GM19193 (cell line): ENCODE data around the gene EXOSC5.

Experiments used
- POLR2A ChIP-seq: IDR thresholded peaks from 4 replicates; pipeline ENCODE4 v1.6.1; 2011; ENCODE audit not compliant: insufficient read depth, insufficient read length; ENCODE audit errors: extremely low read depth

The EXOSC5 gene

DNA sequence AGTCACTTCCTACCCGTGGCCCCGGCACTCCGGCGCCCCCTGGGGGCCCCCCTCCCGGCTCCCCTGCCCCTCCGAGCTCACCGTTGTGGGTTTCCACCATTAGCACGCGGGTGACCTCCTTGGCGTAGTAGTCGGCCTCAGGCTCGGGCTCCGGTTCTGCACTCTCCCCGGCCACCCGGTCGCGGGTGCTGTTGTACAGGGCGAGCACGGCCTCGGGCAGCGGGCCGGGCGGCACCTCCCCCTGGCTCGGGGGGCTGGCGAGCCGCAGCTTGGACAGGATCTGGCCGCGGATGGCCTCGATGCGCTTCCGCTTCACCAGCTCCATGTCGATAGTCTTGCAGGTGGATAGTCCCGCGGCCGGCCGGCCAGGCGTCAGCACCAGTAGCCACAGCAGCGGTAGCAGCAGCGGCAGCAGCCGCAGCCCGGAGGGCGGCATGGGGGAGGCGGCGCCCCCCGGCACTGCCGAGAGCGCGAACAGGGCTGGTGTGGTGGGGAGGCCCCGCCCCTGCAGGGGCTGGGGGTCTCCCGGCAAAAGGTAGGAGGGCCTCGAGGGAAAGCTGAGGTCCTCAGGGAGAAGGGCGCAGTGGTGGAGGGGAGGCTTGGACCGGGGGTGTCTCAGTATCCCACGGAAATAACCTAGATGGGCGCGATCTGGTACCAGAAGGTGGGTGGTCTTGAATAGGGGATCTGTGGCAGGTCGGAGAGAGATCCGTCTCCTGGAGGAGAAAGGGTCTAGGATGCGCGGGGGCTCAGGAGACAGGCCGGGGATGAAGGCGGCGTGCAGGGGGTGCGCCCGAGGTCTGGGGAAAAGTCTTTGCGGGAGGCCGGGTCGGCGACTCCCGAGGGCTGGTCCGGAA lies 44.3 kb downstream of the EXOSC5 start:
- TF ChIP-seq POLR2A: peak; percentile 32

DNA sequence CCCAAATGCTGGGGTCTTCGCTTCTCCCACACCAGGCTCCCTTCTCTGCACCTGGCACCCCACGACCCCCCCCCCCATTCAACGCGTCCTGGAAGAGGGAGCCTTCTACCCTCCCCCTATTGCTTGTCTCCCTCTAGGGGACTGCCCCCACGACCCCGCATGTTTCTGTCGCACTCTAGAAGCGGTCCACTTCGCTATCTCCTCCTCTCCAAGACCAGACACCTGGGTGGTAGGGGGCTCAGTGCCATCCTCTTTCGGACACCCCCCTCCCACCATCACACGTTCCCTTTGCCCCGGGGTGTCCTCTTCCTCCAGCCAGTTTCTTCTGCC lies 44.9 kb downstream of the EXOSC5 start:
- TF ChIP-seq POLR2A: no peak

DNA sequence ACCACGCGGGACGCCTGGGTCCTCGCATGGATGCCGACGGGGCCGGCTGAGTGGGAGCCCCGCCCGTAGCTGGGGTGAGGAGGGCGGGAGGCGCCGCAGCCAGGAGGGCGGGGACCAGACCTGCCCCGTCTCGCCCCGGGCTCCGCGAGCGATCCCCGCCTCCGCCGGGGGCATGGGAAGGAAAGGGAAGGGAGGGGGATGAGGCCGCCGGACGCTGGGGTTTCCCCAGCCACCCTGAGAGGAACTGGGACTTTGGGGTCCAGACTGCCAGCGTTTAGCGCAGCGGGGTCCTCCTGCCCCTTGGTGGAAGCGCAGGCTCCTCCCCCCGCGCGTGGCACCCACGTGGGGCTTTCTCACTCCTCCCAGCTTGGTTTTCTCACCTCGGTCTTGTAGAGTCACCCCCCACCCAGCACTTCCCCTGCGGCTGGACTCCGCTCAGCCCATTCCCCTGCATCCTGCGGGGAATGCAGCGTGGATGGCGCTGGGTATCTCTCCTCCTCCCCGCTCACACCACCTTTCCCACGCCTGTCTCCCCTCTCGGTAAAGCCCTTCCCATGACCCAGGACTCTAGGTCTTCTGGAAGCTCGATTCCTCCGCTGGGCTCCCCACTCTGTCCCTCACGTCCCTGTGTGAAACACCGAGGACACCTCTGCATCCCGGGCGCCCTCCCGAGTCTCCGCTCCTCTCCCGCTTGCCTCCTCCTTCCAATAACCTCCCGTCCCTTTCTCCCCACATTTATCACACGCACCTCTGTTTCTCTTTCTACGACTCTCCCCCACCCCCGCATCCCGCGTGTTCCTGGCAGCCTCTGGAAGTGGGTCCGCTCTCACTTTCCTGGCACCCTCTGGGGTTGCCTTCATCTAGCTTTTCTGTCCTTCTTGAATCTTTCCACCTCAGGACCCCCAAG lies 45.6 kb downstream of the EXOSC5 start:
- TF ChIP-seq POLR2A: peak; percentile 70

DNA sequence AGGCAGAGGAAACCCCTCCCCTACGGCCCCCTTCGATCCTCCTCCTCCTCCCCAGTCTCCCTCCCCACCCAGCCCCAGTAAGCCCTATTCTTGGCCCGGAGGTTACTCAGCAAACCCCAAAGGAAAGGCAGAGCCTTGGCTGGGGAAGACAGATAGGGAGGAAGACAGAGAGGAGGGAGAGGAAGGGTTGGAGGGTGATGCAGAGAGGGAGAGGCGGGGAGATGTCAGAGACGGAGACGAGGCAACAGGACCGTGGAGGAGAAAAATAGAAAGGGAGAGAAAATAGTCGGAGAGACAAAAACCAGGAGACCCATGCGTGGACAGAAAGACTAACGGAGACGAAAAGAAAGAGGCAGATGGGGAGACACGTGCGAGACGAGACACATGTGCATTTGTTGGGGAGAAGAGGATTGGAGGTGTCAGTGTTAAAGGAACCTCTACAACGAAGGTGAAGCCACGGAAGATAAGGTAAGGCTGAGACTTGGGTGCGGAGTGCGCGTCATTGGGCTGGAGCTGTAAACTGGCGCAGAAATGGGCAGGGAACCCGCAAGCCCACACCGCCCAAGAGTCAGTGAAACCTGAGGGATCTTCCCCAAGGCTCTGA lies 46.3 kb downstream of the EXOSC5 start:
- no peak for TF ChIP-seq POLR2A

DNA sequence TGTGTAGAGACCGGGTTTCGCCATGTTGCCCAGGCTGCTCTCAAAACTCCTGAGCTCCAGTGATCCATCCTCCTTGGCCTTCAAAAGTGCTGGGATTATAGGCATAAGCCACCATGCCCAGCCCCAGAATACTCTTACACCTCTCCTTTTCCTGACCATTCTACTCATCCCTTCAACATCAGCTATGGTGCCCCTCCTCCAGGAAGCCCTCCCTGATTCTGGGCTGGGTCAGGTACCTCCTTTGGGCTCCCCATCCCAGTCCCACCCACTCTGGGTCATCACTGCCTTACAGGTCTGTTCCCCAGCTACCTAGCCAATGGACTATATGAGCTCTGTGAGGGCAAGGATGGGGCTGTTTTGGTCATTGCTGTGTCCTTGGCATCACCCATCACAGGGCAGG lies 53.0 kb downstream of the EXOSC5 start:
- no peak for TF ChIP-seq POLR2A

DNA sequence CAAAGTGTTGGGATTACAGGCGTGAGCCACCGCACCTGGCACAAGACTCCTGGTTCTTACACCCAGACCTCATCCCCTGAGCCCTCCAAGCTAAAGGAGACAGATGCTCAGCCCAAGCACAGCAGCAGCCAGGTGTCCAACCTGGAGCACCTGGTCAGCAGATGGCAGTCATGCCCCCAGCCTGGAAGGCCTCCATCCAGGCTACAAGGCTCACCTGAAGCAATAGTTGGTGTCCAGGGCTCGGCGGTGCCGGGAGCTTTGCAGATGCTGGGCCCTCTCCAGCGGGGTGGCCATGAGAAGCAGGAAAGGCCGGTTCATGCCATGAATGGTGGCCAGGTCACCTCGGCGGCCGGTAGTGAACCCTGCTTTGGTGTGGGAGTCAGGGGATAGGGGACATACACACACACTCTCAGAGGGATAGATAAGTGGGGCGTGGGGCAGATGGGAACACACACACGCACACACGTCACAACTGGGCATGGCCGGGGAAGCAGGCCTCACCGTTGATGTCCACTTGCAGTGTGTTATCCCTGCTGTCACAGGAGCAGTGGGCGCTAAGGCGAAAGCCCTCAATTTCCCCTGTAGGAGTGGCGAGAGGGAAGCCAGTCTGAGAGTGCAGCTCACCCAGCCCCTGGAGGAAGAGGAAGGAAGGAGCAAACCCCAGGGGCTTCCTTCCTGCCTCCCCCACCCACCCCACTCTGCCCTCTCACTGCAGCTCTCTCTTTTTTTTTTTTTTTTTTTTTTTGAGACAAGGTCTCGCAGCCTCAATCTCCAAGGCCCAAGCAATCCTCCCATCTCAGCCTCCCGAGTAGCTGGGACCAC lies 55.3 kb downstream of the EXOSC5 start:
- no peak for TF ChIP-seq POLR2A

DNA sequence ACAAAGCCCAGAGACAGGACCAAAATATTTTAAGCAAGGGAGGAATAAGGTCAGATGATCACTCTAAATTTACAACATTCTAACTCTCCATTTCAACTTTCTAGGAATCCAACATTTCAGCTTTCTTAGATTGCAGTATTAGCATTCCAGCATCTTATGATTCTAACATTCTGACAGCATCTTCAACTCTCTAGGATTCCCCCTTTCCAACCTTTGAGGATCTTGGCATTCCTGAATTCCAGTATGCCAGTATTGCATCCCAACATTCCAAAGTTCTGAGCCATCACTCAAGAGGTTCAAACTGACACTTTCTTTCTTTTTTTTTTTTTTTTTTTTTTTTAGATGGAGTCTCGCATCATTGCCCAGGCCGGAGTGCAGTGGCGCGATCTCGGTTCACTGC lies 57.2 kb downstream of the EXOSC5 start:
- TF ChIP-seq POLR2A: no peak
